GM12892 (cell line): ENCODE results near the gene MUC2.
"Not testable (repeated sequence)": the region's sequence is repeated elsewhere in the genome, so short reads cannot be mapped to it uniquely, and the experiment has no call there.

Experiments
- DNase-seq: peaks from one replicate; pipeline ENCODE4 v3.0.0; 2011; ENCODE audit not compliant: insufficient read length
- FAIRE-seq: peaks from 2 replicates; lab custom pipeline; 2011; peaks lifted over from hg19 to GRCh38; lab: Jason Lieb, UNC
- POLR2A ChIP-seq: IDR thresholded peaks from 2 replicates; pipeline ENCODE4 v1.6.1; 2011; ENCODE audit warnings: low read depth, low read length, control low read depth
- POLR2AphosphoS5 ChIP-seq: IDR thresholded peaks from 2 replicates; pipeline ENCODE4 v1.6.1; 2011; ENCODE audit warnings: low read depth, low read length, control low read depth
- TAF1 ChIP-seq: IDR thresholded peaks from 2 replicates; pipeline ENCODE4 v1.6.1; 2011; ENCODE audit warnings: low read depth, mild to moderate bottlenecking, control low read depth, low read length, borderline replicate concordance

MUC2 gene

GRCh38 chr11:1108246-1108900 lies 33.7 kb downstream of the MUC2 start:
- DNase-seq (no peak), FAIRE-seq (no peak)
- no peak for TF ChIP-seq POLR2AphosphoS5
- no peak for TF ChIP-seq TAF1
- TF ChIP-seq POLR2A: no peak

- FAIRE-seq (no peak), DNase-seq (no peak)
- TF ChIP-seq TAF1 (no peak), POLR2A (no peak), POLR2AphosphoS5 (no peak)
These were observed 34.6 kb downstream of the MUC2 start for GRCh38 chr11:1109101-1109917.

DNA sequence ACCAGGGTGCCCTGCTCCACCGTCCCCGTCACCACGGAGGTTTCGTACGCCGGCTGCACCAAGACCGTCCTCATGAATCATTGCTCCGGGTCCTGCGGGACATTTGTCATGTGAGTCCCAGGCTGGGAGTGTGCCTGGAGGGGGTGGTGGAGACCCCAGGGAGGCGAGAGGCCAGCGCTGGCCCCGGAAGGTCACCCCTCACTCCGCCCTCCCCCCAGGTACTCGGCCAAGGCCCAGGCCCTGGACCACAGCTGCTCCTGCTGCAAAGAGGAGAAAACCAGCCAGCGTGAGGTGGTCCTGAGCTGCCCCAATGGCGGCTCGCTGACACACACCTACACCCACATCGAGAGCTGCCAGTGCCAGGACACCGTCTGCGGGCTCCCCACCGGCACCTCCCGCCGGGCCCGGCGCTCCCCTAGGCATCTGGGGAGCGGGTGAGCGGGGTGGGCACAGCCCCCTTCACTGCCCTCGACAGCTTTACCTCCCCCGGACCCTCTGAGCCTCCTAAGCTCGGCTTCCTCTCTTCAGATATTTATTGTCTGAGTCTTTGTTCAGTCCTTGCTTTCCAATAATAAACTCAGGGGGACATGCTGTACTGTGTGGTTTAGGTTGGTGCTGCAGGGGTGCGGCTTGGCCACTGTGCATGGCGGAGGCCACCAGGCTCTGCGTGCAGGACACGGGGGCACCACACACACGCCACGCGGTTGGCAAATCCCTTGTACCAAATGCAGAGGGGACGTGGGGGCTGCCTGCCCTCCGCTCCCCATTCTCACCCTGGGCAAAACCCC lies 35.4 kb downstream of the MUC2 start:
- DNase-seq (no peak), FAIRE-seq (no peak)
- TF ChIP-seq TAF1: no peak
- TF ChIP-seq POLR2AphosphoS5: no peak
- TF ChIP-seq POLR2A: no peak

DNA sequence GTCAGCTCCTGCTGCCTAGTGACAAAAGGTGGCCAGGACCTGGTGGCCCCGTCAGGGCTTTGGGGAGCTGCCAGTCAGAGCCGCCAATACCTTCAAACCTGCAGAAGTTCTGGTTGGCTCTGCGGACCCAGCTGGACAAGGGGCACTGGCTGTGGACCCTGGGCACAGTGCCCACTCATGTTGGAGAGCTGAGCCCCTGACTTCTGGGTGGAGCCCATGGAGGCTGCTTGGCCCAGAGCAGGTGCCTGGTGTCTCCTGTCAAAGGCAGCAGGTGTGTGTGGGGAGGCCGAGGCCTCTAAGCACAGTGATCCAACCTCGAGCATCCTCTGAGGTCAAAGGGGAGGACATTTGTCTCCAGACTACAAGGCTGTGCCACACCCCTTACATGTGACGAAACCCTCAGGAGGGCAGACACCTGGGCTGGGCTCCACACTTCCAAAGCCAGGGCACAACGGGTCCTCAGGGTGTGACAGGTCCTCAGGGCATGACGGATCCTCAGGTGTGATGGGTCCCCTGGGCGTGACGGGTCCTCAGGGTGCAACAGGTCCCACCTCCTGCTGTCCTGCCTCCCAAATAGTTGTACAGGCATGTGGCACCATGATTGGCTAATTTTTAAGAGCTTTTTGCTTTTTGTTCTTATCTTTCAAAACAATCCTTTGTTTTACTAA lies 37.0 kb downstream of the MUC2 start:
- no peak for FAIRE-seq
- no peak for TF ChIP-seq POLR2A
- TF ChIP-seq TAF1: no peak
- no peak for TF ChIP-seq POLR2AphosphoS5
- no peak for DNase-seq

DNA sequence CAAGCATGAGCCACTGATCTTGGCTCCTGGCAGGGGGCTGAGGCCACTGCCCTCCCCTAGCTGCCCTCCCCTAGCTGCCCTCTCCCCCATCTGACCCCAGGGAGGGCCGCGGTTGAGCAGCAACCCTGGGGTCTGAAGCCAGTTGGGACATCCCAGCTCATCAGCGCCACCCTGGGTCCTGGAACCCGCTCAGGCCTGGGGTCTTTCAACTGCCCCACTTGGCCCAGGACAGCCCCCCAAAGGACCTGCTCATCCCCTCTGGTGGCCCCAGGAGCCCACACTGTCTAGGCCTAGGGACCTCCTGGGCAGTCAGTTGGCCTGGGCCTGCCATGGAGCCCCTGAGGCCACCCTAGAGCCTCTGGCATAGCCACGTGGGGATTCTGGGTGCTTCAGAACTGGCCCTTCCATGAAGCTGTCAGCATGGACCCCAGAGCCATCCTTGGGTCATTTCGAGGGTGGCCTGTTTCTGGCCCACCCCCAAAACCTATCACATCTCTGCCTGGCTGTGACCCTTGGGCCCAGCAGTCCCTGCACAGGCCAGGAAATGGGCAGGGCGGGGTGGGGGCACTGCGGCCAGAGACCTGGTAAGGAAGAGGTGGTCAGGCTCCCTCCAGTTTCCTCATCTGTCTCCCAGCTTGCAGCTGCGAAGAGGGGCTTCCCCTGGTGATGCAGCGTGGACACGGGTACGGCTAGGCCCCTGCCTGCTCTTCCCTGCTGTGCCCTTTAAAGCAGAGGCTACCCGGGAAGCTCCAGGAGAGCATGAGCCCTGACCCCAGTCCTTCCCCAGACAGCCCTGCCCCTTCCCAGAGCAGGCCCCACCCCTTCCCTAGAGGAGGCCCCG lies 37.9 kb downstream of the MUC2 start:
- no peak for DNase-seq
- FAIRE-seq: no peak
- TF ChIP-seq TAF1 (no peak), POLR2A (no peak), POLR2AphosphoS5 (no peak)

DNA sequence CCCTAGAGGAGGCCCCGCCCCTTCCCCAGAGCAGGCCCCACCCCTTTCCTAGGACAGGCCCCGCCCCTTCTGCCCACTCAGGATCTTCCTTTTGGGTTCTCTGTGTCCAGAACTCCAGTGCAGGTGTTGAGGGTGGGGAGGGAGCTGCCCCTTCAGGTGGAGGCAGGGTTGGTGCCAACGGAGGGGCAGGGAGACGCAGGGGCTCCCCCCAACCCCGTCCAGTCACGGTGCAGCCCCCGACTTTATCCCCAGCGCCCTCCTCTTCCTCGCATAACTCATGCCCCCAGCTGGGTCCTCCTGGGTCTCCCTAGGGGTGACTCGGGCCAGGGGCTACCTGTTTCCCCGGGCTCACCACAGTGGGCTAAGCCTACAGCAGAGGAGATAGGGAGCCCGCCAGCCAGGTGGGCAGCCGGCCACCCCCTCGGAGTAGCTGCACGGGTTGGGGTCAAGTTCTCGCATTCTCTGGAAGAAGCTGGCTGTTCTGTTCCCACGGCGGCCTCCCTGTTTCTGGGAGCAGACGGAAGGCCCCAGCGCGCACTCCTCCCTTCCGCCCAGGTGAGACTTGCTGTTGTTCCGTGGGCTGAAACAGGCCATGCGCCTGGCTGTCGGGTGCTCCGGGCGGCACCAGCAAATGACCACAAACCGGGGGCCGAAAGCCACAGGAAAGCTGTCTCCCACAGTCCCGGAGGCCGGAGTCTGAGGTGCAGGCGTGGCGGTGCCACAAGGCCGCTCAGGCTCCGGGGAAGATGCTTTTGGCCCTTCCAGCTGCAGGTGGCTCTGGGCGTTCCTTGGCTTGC lies 38.9 kb downstream of the MUC2 start:
- TF ChIP-seq POLR2A: no peak
- TF ChIP-seq POLR2AphosphoS5: no peak
- TF ChIP-seq TAF1: no peak
- DNase-seq: no peak
- FAIRE-seq: no peak

GRCh38 chr11:1115292-1115691 lies 40.6 kb downstream of the MUC2 start:
- not testable (repeated sequence) for DNase-seq

DNA sequence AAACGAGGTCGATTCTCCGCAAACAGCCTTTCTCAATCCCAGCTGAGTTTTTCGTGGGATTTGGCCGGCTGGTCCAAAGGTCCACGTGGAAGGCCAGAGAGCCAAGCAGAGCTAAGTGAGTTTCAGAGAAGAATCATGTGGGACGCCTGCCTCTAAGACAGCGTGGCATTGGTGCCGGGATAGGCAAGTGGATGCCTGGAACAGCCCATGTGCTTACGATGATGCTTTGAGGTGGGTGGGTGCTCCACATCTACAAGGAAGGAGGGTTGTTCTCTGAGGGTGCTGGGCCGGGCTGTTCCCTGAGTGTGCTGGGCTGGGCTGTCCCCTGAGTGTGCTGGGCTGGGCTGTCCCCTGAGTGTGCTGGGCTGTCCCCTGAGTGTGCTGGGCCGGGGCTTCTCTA lies 41.4 kb downstream of the MUC2 start:
- no peak for TF ChIP-seq POLR2AphosphoS5
- TF ChIP-seq POLR2A: no peak
- no peak for TF ChIP-seq TAF1
- DNase-seq (no peak), FAIRE-seq (no peak)

More at GRCh38 chr11:1115292-1115691, 40.6 kb downstream of the MUC2 start:
- not testable (repeated sequence) for FAIRE-seq

DNA sequence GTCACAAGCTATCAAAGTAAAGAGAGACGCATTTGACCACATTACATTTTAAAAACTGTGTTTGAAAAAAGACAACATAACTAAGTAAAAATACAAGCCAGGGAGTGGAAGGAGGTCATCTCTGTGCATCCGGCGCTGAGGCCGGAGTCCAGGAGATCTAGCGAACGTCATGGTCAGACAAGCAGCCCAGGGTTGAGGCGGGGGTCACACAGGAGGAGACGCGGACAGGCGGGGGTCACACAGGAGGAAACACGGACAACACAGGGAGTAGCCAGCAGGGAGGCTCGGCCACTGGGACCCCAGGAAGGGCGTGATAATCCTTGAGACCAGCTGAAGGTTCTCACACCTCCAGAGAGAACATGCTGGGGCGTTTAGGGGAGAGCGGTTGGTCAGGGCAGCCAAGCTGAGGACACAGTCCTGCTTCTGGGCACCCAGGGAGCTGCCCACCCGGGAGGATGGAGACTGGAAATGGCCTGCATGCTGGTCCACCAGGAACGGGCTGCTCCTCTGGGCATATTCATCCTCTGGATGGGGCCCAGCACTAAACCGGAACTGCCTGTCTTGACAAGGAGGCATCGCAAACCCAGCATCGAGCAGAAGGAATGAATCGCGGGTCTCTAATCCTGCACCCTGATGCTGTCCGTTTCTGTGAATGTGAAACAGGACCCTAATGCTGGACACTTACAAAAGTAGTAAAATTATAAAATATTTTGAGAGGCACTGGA lies 42.2 kb downstream of the MUC2 start:
- TF ChIP-seq POLR2A: no peak
- TF ChIP-seq TAF1: no peak
- TF ChIP-seq POLR2AphosphoS5: no peak
- DNase-seq: no peak
- FAIRE-seq: no peak

- DNase-seq (no peak), FAIRE-seq (no peak)
- TF ChIP-seq POLR2AphosphoS5 (no peak), POLR2A (no peak), TAF1 (no peak)
These were observed 43.3 kb downstream of the MUC2 start for GRCh38 chr11:1117992-1118391.
